HepG2 (cell line): ENCODE data around the gene KIF1C. TPM values are rescaled to one million over a fixed set of nuclear protein-coding genes. Genes with fewer than 3 reads are reported as not detected.

Experiments
- AHR ChIP-seq: IDR thresholded peaks from 2 replicates; pipeline ENCODE4 v1.6.1; 2018; ENCODE audit warnings: missing genetic modification reagents, missing compliant biosample characterization
- CREBL2 ChIP-seq: sonication (generic); formaldehyde crosslinking; IDR thresholded peaks from 2 replicates; pipeline ENCODE4 v1.8.1; 2023; ENCODE audit warnings: missing genetic modification reagents, mild to moderate bottlenecking, borderline replicate concordance
- FOXM1 ChIP-seq: sonication (generic); formaldehyde crosslinking; IDR thresholded peaks from 2 replicates; pipeline ENCODE4 v1.5.0; 2020; ENCODE audit warnings: missing genetic modification reagents
- GMEB2 ChIP-seq: IDR thresholded peaks from 2 replicates; pipeline ENCODE4 v1.6.1; 2016; ENCODE audit warnings: missing biosample characterization, missing genetic modification reagents, low read depth
- IKZF1 ChIP-seq: fragments of 450-650 bp; IDR thresholded peaks from 2 replicates; pipeline ENCODE4 v1.7.1; 2016
- JARID2 ChIP-seq: sonication (generic); formaldehyde crosslinking; IDR thresholded peaks from 2 replicates; pipeline ENCODE4 v1.8.1; 2023; ENCODE audit warnings: missing genetic modification reagents, inconsistent platforms; ENCODE audit not compliant: insufficient replicate concordance
- JUNB ChIP-seq: sonication (generic); formaldehyde crosslinking; IDR thresholded peaks from 2 replicates; pipeline ENCODE4 v1.8.0; 2022; ENCODE audit warnings: missing genetic modification reagents, mild to moderate bottlenecking, borderline replicate concordance
- MEIS2 ChIP-seq: sonication (generic); formaldehyde crosslinking; IDR thresholded peaks from 2 replicates; pipeline ENCODE4 v1.9.0; 2021; ENCODE audit warnings: mild to moderate bottlenecking, missing genetic modification reagents
- MTF2 ChIP-seq: sonication (generic); formaldehyde crosslinking; IDR thresholded peaks from 2 replicates; pipeline ENCODE4 v1.5.0; 2020; ENCODE audit warnings: missing genetic modification reagents, borderline replicate concordance
- RBFOX2 ChIP-seq: fragments of 200-400 bp; formaldehyde crosslinking; IDR thresholded peaks from 2 replicates; pipeline ENCODE4 v1.6.1; 2017; ENCODE audit warnings: low read depth, mild to moderate bottlenecking, low read length
- SP1 ChIP-seq, 2 experiments: fragments of 450-650 bp in 1 of 2; sonication (generic) in 1 of 2; formaldehyde crosslinking in 1 of 2; IDR thresholded peaks; 2 replicates each; pipeline versions ENCODE4 v1.4.0 to v1.6.1; 2016 to 2020; ENCODE audit warnings: missing genetic modification reagents in 1 of 2
- ZBTB4 ChIP-seq: sonication (generic); formaldehyde crosslinking; IDR thresholded peaks from 2 replicates; pipeline ENCODE4 v1.4.0; 2020; ENCODE audit warnings: missing genetic modification reagents, mild to moderate bottlenecking, borderline replicate concordance
- ZMYM4 ChIP-seq: sonication (generic); formaldehyde crosslinking; IDR thresholded peaks from 2 replicates; pipeline ENCODE4 v1.8.1; 2023; ENCODE audit warnings: mild to moderate bottlenecking, missing genetic modification reagents
- ZNF207 ChIP-seq: fragments of 450-650 bp; IDR thresholded peaks from 2 replicates; pipeline ENCODE4 v1.6.1; 2016; ENCODE audit warnings: antibody characterized with exemption, borderline replicate concordance
- ZNF512B ChIP-seq: sonication (generic); formaldehyde crosslinking; IDR thresholded peaks from 2 replicates; pipeline ENCODE4 v1.5.1; 2020; ENCODE audit warnings: missing genetic modification reagents, mild to moderate bottlenecking, borderline replicate concordance
- ZNF704 ChIP-seq: sonication (generic); formaldehyde crosslinking; IDR thresholded peaks from 2 replicates; pipeline ENCODE4 v1.8.1; 2023; ENCODE audit warnings: mild to moderate bottlenecking, inconsistent platforms, moderate library complexity, missing genetic modification reagents, borderline replicate concordance
- ZNF777 ChIP-seq: sonication (generic); formaldehyde crosslinking; IDR thresholded peaks from 2 replicates; pipeline ENCODE4 v1.4.0; 2020; ENCODE audit warnings: missing genetic modification reagents
- ZSCAN9 ChIP-seq: IDR thresholded peaks from 2 replicates; pipeline ENCODE4 v1.6.1; 2016; ENCODE audit warnings: borderline replicate concordance
- polyA plus RNA-seq, 8 experiments: library from polyadenylated mRNA; depleted of rRNA in 3 of 8; stranded (reverse) in 7 of 8; unstranded in 1 of 8; fragments of >200 nt; fragmentation: Illumina TruSeq in 4 of 8; extraction: Trizol in 4 of 8; gene quantifications; 2 replicates each; pipeline versions ENCODE4 v1.2.1 to v1.2.3, GENCODE V29; 2011 to 2016; ENCODE audit warnings: low read depth in 4 of 8, missing spikeins in 1 of 8, mixed read lengths in 1 of 8; ENCODE audit not compliant: insufficient read depth in 1 of 8
- total RNA-seq, 5 experiments: library from RNA; depleted of rRNA; stranded (reverse); fragments of >200 nt; fragmentation: Illumina TruSeq; extraction: Trizol; gene quantifications; 2 replicates each; pipeline ENCODE4 v1.2.3, GENCODE V29; 2016; ENCODE audit warnings: low read depth in 1 of 5

Gene KIF1C
- total and polyA plus RNA-seq, 2 of the 13 experiments (the other 11 are each of a cell fraction or from before 2014, with no cell fraction given): 70.0 to 104 TPM

GRCh38 chr17:4966844-4967538, 30.8 kb upstream of the KIF1C start (continued):
- 0 out of 2 replicates have a peak, but pooled peaks have one; percentile 48 for TF ChIP-seq ZBTB4
- no peak for TF ChIP-seq JUNB (CRISPR knock-in tag)
- no peak for TF ChIP-seq ZNF777 (CRISPR knock-in tag)
- no peak for TF ChIP-seq MTF2 (CRISPR knock-in tag)
- peak; percentile 13 for TF ChIP-seq MEIS2
- TF ChIP-seq ZSCAN9 (CRISPR knock-in tag): no peak
- no peak for TF ChIP-seq AHR
- peak; percentile 77 for TF ChIP-seq RBFOX2
- no peak for TF ChIP-seq ZNF704 (CRISPR knock-in tag)
- TF ChIP-seq IKZF1: no peak
- no peak for TF ChIP-seq GMEB2 (CRISPR knock-in tag)
- no peak for TF ChIP-seq ZNF207
- TF ChIP-seq ZMYM4 (CRISPR knock-in tag): no peak
- no peak for TF ChIP-seq ZNF512B (CRISPR knock-in tag)
- no peak for TF ChIP-seq JARID2 (CRISPR knock-in tag)
- no peak for TF ChIP-seq FOXM1 (CRISPR knock-in tag)
- TF ChIP-seq CREBL2 (CRISPR knock-in tag): no peak
- TF ChIP-seq SP1 (IDR thresholded peaks at IDR 0.05): no peak
- no peak for TF ChIP-seq SP1 (CRISPR knock-in tag; IDR thresholded peaks at IDR 0.05)
